ENCODE measurements around the gene OR10A5.
"Not testable (repeated sequence)": the region's sequence is repeated elsewhere in the genome, so short reads cannot be mapped to it uniquely, and the experiment has no call there.

OR10A5 gene, protein sequence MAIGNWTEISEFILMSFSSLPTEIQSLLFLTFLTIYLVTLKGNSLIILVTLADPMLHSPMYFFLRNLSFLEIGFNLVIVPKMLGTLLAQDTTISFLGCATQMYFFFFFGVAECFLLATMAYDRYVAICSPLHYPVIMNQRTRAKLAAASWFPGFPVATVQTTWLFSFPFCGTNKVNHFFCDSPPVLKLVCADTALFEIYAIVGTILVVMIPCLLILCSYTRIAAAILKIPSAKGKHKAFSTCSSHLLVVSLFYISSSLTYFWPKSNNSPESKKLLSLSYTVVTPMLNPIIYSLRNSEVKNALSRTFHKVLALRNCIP

DNA sequence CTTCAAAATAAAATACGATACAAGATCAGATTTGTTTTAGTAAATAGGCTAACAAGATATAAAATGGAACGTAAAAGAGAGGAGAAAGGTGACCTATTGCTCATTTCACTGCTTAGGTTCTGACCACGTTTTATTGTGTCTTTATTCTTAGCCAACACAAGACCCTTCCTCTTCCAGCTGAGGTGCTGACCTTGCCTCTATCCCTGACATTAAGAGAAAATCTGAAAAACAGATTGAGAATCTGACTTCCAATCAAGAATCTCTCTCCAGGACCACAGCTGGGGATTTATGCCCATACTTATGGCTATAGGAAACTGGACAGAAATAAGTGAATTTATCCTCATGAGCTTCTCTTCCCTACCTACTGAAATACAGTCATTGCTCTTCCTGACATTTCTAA, at the start of gene OR10A5:
Gene OR10A5, plus strand, starts transcription at position 301 of the 400 bp plus-strand sequence. Its CDS starts 0 bp downstream, at position 301.
- no peak for DNase-seq

DNA sequence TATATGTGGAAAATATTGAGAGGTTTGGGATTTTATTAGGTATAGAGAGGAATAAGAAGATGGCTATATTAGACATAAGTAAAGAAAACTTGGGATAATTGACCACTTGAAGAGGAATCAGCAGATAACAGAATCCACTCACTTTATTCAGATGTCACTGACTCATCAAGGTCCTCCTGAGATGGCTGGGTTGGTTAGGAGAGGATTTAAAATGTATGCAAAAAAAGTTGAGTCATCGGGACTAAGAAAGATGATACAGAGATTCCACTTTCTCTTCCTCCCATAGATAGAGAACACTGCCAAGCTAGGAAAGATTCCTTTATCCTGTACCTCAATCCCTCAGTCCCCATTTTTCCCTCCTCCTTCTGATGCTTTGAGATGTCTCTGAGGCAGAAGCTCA, 46.1 kb upstream of the OR10A5 start, which contains the start of gene OR6A2:
Gene OR6A2, minus strand, starts transcription at position 288 of the 400 bp plus-strand sequence. CDS start 3,981 bp downstream, outside the sequence.
- peak; percentile 38 for DNase-seq

DNA sequence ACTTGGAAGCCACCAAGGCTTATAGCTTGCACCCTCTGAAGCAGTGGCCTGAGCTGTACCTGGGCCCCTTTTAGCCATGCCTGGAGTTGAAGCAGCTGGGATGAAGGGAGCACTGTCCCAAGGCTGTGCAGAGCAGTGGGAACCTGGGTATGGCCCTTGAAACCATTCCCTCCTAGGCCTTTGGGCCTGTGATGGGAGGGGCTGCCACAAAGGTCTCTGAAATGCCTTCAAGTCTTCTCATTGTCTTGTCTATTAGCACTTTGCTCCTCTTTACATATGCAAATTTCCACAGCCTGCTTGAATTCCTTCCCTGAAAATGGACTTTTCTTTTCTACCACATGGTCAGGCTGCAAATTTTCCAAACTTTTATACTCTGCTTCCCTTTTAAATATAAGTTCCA, 44.4 kb upstream of the OR10A5 start:
- not testable (repeated sequence) for DNase-seq

DNA sequence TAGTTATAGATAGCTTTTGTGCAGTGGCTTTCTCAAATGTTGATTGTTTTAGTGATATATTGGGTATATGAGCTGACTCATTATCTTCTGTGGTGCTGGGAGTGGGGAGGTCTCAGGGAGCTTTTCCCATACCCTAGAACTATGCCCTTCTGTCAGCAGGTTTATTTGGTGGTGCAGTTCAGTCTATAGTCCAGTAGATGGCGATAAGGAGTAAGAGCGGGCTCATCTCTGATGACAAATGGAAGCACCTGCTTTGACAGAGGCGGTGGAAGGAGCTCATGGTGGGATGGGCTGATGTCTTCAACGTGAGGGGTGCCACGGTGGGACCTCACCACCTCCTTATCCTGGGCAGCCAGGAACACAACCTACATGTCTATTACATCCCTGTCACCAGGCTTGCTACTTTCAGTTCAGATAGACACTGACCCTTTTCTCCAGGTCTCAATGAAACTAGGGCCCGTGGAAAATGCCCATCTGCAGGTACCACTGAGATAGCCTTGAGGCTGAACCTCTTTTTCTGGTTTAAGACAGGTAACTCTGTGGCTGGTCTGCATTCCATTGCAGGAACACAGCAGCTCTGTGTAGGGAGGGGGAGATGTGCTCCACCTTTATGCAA, 33.0 kb upstream of the OR10A5 start:
- peak; percentile 38 for DNase-seq

DNA sequence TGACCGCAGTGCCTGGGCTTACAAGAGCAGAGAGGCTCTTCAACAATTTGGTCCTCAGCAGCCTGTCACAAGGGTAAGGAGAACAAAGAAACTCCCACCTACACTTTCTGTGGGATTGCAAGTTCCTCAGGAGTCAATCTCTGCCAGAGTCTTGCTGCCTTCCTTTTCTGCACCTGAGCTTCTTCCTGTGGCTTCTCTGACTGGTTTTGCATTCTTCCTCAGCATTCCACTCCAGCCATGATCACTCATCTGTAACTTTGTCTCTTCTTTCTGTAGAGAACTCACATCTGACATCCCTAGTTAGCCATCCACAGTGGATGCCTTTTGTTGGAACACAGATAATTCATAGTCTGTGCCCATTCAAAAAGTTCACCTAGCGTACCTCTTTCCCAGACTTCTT, 31.8 kb upstream of the OR10A5 start:
- DNase-seq, result no peak

DNA sequence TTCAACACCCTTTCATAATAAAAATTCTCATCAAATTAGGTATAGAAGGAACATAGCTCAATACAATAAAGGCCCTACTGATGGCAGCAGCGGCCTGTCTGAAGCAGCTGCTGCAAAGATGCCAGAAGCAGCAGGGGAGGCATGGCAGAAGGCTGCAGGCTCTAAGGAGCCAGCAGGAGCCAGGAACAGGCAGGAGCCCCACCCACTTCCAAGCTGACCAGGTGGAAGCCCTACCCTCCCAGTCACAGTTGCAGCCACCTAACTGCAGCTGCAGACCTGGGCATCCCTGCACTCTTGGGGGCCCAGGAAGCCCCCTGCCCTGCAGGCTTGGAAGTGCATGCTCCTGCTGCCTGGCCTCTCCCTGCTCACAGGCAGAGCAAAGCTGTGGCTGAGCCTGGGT, 27.8 kb upstream of the OR10A5 start:
- DNase-seq, result no peak

DNA sequence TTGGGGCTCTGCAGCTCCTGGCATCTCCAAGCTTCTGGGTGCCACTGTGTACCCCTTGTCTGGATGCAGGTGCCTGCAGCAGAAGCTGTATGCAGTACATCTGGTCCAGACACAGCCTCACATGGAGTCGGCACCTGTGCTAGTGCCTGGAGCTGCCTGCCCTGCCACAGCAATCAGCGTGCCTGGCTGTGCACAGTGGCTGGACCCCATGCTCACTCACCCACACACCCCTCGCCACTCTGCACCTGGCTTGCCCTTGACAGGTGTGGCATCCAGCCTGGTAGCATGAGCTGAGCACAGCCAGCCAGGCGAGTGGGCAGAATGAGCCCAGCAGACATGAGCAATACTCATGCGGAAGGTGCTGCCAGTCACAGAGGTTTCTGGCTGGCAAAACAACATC, 26.5 kb upstream of the OR10A5 start:
- no peak for DNase-seq

DNA sequence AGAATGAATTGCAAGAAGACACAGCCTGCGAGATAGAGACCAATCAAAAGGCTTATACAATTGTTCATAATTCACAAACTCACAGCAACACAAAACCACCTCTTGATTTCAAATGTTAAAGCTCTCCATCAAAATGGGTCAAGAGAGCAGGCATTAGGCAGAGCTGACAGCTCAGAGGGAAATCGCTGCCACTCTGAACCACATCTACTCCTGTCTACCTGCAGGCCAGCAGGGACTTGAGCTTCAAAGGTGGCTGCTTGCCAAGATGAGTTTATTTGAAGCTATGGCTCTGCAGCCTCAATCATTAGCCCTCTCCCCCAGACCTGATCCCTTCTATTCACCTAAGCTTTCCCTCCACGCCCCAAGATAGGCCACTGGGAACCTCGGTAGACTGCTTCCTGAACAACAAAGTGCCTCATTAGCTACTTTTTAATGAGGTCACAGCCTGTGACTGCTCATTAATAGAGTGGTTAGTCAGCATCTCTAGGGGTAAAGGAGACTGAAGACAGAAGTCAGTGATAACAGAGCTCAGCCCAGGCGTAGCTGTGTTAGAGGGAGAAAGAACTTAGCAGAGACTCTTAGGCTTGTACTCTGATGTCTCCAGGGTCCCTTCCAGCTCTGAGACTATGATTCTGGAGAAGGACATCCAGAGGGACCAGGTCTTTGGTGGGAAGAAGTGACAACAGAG, 21.2 kb upstream of the OR10A5 start:
- no peak for DNase-seq

DNA sequence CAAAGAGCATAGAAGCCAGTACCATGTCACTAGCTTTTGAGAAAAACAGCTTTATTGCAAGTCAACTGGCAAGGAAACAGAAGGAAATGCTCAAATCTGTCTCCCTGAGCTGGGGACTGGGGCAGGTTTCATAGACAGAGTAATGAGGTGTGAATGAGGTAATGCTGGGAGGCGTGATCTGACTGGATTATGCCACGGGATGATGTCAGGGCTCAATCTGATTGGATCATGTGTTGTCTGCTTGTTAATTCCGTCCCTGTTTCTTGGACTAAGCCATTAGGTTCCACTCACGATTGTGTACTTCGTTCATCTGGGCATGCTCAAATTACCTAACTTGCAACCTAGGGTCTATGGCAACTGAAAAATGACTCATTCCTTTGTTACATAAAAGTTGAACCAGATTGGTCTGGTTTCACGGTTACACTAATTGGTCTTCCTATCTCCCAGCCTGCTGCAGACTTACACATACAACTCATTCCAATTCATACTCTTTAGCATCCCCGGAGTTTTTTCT, 20.2 kb upstream of the OR10A5 start:
- peak; percentile 1 for DNase-seq

DNA sequence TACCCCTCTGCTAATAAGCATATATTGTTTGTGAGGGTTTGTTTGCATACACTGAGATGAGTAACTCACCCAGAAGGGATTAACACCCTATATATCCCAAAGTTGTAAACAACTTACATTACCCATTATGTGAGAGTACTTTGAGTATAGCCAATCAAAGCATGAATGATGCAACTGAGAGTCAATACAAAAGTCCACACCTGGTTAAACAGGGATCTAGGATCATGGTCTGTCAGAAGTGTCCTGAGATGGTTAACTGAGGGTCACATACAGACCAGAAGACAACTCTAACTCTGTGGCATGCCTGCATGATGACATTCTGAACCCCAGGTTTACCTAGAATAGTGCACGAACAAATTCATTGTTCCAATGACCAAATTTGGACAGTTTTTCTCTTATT, 17.4 kb upstream of the OR10A5 start:
- no peak for DNase-seq

DNA sequence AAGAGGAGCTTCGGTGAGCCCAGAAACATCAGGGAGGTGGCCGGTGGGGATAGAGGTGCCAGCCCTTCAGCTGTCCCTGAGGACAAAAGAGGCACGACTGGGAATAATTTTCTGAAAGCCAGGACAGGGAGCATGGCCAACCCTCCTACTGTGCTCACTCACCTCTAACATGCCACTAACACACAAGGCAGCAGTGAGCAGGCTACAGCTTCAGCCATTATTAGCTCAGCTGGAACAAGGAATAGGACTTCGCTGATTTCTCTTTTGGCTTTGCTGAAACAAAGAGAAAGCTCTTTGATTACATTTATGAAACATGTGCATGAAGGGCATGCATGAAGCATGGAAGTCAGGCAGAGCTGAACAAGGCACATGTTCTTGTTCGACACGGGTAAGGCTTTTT, 12.1 kb upstream of the OR10A5 start:
- no peak for DNase-seq

DNA sequence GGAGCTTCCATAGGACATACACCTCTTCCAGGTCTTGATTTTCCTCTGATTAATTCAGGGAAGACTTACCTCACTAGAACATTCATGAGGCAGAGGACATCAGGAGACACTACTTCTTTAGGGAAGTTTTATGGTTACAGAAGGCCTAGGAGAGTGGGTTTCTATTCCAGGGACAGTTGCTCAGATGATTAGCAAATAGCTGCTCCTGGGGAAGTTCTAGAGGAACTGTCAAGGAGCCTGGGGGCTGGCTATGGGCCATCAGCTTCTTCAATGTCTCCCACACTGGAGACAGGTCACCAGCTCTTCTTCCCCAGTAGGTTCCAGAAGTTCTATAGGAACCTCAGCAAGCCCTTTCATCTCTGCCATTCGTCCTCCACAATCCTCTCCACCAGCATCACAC, 11.5 kb upstream of the OR10A5 start:
- no peak for DNase-seq

DNA sequence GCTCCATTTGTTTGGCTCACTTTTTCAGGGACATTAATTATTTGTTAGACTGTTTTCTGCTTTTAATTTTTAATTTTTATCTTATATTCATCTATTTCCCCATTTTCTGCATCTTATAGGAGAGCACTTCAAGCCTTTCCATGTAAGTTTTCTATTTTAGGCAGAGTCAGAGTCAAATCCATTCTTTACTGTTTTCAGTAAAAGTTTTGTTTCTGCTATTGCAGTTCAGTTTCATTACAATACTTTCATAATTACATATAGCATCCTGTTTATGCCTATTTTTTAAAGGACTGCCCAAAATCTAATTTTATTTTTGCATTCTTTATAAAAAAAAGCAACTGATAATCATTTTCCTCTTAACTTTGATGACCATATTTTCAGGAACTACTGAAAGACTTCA, 3.8 kb upstream of the OR10A5 start:
- no peak for DNase-seq

DNA sequence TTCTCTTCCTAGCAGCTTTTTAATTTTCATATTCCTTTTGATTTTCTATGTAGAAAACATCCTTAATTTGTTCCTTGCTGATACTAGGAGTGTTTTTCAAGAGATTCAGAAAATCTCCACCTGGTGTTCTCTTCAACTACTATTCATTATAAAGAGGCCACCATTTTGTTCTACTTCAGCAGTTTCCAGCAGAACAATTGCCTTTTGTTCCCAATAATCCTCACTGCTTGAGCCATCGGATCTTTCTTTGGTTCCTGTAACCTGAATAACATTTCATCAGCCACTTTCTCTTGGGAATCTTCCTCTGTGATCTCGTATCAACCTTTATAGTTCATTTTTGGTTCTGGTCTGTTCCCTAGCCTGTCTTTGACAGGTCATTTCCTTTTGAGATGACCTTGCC, 1.8 kb upstream of the OR10A5 start:
- DNase-seq, result no peak

DNA sequence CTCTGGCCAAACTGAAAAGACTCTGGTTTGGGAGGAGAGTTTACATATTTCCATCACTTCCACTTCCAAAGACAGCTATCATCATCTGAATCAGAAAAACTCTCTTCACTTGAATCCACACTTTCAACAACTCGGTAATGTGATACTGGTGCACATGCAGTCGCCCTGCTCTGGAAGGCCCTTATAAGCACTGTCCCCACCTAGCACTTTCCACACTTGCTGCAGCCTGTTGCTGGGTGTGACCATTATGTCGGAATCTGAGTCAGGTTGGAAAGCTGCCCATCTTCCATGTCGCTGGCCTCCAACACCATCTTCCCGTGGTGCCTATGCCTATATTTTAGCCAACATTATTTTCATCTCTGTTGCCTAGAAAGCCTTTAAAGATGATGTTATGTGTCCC, 1.1 kb upstream of the OR10A5 start:
- no peak for DNase-seq

DNA sequence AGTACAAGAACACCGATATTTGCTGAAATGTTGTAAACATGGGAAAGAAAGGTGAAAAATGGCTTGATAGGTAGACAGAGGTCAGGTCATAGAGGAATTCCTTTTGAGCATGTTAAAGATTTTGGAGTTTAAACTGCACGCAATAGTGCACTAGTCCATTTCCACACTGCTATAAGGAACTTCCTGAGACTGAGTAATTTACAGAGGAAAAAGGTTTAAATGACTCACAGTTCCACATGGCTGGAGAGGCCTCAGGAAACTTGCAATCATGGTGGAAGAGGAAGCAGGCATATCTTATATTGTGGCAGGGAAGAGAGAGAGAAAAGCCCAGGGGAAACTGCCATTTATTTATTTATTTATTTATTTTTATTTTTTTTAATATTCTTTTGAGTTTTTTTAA, 5.0 kb downstream of the OR10A5 start:
- no peak for DNase-seq

DNA sequence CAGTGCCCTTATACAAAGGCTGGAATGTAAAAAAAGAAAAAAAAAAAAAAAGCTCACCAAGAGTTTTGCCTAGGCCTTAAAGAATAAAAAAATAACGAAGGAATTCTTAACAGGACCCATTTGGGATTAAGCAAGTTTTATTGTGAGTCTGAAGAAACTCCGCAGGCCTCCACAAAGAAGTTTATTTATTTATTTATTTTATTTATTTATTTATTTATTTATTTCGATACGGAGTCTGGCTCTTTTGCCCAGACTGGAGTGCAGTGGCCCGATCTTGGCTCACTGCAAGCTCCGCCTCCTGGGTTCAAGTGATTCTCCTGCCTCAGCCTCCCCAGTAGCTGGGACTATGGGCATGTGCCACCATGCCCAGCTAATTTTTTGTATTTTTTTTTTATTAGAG, 9.3 kb downstream of the OR10A5 start:
- not testable (repeated sequence) for DNase-seq

DNA sequence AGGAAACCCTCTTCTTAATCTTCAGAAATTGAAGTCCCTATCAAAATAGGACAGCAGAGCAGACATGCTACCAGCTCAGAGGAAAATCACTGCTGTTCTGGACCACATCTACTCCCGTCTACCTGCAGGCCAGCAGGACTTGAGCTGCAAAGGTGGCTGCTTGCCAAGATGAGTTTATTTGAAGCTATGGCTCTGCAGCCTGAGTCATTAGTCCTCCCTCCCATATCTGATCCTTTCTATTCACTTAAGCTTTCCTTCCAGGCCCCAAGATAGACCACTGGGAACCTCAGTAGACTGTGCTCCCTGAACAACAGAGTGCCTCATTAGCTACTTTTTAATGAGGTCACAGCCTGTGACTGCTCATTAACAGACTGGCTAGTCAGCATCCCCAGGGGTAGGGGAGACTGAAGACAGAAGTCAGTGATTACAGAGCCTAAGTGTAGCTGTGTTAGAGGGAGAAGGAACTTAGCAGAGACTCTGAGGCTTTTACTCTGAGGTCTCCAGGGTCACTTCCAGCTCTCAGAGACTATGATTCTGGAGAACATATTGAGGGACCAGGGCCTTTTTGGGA, 10.6 kb downstream of the OR10A5 start:
- peak; percentile 22 for DNase-seq

DNA sequence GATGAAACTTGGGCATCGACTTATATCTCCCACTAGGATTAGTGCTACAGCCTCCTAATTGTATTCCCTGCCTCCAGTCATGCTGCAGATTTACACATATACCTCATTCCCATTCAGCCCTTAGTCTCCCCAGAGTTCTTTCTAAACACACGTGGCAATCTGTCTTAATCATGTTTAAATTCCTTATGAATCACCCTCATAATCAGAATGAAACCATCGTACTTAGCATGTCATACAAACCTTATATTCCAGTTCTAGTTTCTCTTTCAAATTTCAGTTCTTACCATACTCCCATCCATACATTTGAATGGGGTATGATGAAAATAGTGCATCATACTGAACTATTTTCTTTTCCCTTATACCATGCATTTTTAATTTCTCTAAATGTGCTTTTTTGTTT, 11.4 kb downstream of the OR10A5 start:
- DNase-seq, result no peak

DNA sequence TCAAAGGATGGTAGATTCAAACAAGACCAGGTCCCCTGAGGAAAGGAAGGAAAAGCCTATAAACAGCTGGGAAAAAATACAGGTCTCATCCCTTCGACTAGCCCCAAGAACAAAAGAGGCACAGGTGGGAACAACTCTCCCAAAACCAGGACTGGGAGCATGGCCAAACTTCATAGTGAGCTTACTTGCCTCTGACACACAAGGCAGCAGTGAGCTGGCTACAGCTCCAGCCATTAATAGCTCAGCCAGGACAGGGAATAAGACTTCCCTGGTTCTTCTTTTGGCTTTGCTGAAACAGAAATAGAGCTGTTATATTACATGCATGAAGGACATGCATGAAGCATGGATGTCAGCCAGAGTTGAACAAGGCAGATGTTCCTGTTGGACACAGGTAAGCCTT, 17.5 kb downstream of the OR10A5 start, which contains the start of gene OR10A2:
Gene OR10A2, plus strand, starts transcription at position 97 of the 400 bp plus-strand sequence. CDS start 6,698 bp downstream, outside the sequence.
- no peak for DNase-seq

DNA sequence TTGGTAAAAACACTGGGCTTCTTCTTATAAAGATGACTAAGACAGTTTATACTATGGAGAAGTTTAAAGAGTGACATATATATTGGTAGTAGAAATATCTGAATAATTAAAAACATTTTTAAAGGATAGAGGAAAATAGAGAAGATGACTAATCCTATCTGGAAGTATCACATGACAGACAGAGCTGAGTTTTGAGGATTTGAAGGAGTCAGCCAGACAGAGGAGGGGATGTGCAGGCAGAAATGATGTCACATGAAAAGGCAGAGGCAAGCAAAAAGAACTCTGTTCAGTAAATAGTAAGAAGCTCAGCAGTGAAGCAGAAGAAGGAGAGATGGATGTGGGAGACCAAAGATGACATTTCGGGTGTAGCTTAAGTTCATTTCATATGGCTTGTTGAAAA, 19.0 kb downstream of the OR10A5 start:
- peak; percentile 36 for DNase-seq

DNA sequence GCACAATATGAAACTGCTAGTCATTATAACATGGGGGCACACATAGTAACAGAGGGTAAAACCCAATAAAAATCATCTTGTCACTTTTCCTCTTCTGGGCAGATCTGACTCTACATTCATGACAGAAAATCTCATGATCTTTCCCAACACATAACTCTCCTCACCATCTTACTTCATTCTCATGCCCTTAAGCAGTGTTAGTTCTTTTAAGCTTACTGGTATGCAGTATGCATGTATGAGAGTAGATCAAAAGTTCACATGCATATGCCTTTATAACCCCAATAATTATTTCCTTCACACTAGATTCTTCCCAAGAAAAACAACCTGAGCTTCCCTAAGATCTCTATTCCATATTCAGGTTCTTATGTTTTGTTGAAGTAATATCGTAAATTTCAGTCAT, 25.8 kb downstream of the OR10A5 start:
- DNase-seq, result no peak

DNA sequence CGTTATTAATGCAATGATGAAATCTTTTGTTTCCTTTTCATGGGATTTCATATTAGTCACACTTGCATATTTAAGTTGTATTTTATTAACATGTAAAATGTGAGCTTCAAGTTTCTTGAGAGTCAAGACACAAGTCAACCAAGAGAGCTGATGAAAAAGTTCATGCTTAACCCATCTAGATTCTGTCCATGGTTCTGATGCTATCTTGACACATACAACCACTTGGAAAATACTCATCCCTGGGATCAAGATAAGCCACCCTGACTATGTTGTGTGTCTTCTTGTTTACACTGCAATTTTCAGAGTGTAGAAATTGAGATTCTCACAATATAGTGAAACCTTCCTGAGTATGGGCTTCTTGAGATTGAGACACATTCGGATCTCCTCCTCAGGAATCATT, 30.3 kb downstream of the OR10A5 start:
- no peak for DNase-seq
